Left ventricle myocardium inferior (tissue), 1 donor: ENCODE measurements around the gene EWSR1. TPM values are rescaled to one million over a fixed set of nuclear protein-coding genes. Genes with fewer than 3 reads are reported as not detected.

Source experiments
- DNase-seq: peaks from one replicate; pipeline ENCODE4 v3.0.0-alpha.2; 2020
- H3K27ac ChIP-seq: fragments of 200-600 bp; replicated peaks from 2 replicates; pipeline ENCODE4 v1.8.0; 2021
- H3K27me3 ChIP-seq: fragments of 200-600 bp; 2 replicates; pipeline ENCODE4 v1.8.0; 2021; ENCODE audit warnings: low read depth
- H3K36me3 ChIP-seq: fragments of 200-600 bp; 2 replicates; pipeline ENCODE4 v1.8.0; 2021
- H3K4me1 ChIP-seq: fragments of 200-600 bp; 2 replicates; pipeline ENCODE4 v1.8.0; 2021
- H3K4me3 ChIP-seq: fragments of 200-600 bp; 2 replicates; pipeline ENCODE4 v1.8.0; 2021; ENCODE audit warnings: mild to moderate bottlenecking, moderate library complexity
- H3K9me3 ChIP-seq: fragments of 200-600 bp; replicated peaks from 2 replicates; pipeline ENCODE4 v1.8.0; 2021
- CTCF ChIP-seq: fragments of 200-600 bp; IDR thresholded peaks from 2 replicates; pipeline ENCODE4 v1.8.0; 2021; ENCODE audit warnings: antibody characterized with exemption, mild to moderate bottlenecking, borderline replicate concordance
- intact Hi-C: fragments of 100-400 bp; cut with micrococcal nuclease; formaldehyde crosslinking; loops from one replicate; pipeline ENCODE4 v1.11.0; 2022
- total RNA-seq: library from RNA; stranded (reverse); fragmentation: NEBNext Ultra II Directional; extraction: Animal tissue kit (Norgen Biotek cat#: 25700); gene quantifications from one replicate; pipeline ENCODE4 v1.2.1, GENCODE V29; 2021
- donor health status: DM: no; HTN: yes; CAD: no; lungs with severe emphysema.

EWSR1 gene
- total RNA-seq, 1 donor from 2014 or later: 122 TPM

GRCh38 chr22:29300807-29301601 lies 32.9 kb downstream of the EWSR1 start:
- Histone ChIP-seq H3K4me3 (no peak overlapping the region), H3K36me3 (peaks cover 52% of the 10 kb centered on the region), H3K27me3 (no peaks in the 10 kb centered on the region), H3K4me1 (peaks cover 16% of the 10 kb centered on the region), H3K9me3 (no peaks in the 10 kb centered on the region), H3K27ac (no peak overlapping the region)
- no peak for DNase-seq
- TF ChIP-seq CTCF: no peak
- intact Hi-C loops: no loop called here

GRCh38 chr22:29301716-29302401 lies 33.8 kb downstream of the EWSR1 start:
- Histone ChIP-seq H3K27ac (peak overlapping the region; percentile 48), H3K4me3 (no peak overlapping the region), H3K27me3 (no peaks in the 10 kb centered on the region), H3K36me3 (peaks cover 43% of the 10 kb centered on the region), H3K4me1 (peaks cover 24% of the 10 kb centered on the region), H3K9me3 (no peaks in the 10 kb centered on the region)
- no peak for TF ChIP-seq CTCF
- DNase-seq: no peak
- intact Hi-C loops: no loop called here

GRCh38 chr22:29302402-29302680 lies 34.3 kb downstream of the EWSR1 start:
- DNase-seq: no peak
- peaks cover 29% of the 10 kb centered on the region for H3K4me1 ChIP-seq
- TF ChIP-seq CTCF: no peak
- peaks cover 39% of the 10 kb centered on the region for H3K36me3 ChIP-seq
- H3K27me3 ChIP-seq: no peaks in the 10 kb centered on the region
- peak overlapping the region; percentile 48 for H3K27ac ChIP-seq
- H3K9me3 ChIP-seq: no peaks in the 10 kb centered on the region
- intact Hi-C loops: no loop called here
- H3K4me3 ChIP-seq: no peak overlapping the region

- no peak for DNase-seq
- Histone ChIP-seq H3K27me3 (no peaks in the 10 kb centered on the region), H3K4me1 (peaks cover 35% of the 10 kb centered on the region), H3K36me3 (peaks cover 33% of the 10 kb centered on the region), H3K9me3 (no peaks in the 10 kb centered on the region), H3K4me3 (no peak overlapping the region), H3K27ac (peak overlapping the region; percentile 48)
- intact Hi-C loops: no loop called here
- no peak for TF ChIP-seq CTCF
These were observed 34.8 kb downstream of the EWSR1 start for GRCh38 chr22:29302681-29303465.

GRCh38 chr22:29305836-29306174 lies 37.7 kb downstream of the EWSR1 start:
- H3K27me3 ChIP-seq: no peaks in the 10 kb centered on the region
- peaks cover 4% of the 10 kb centered on the region for H3K36me3 ChIP-seq
- peak overlapping the region; percentile 94 for H3K4me3 ChIP-seq
- H3K4me1 ChIP-seq: peaks cover 64% of the 10 kb centered on the region
- TF ChIP-seq CTCF: no peak
- H3K27ac ChIP-seq: peak overlapping the region; percentile 97
- H3K9me3 ChIP-seq: no peaks in the 10 kb centered on the region
- intact Hi-C loops: no loop called here
- DNase-seq: no peak
